Ishikawa (cell line): ENCODE data around the gene DIP2C.

ENCODE experiments used
- CEBPB ChIP-seq: IDR thresholded peaks from 2 replicates; pipeline ENCODE4 v1.6.1; 2012
- CREB1 ChIP-seq: IDR thresholded peaks from 2 replicates; pipeline ENCODE4 v1.6.1; 2012; ENCODE audit warnings: low read depth
- EGR1 ChIP-seq: IDR thresholded peaks from 2 replicates; pipeline ENCODE4 v1.6.1; 2012
- EP300 ChIP-seq: IDR thresholded peaks from 2 replicates; pipeline ENCODE4 v1.6.1; 2012; ENCODE audit warnings: borderline replicate concordance
- FOXM1 ChIP-seq: IDR thresholded peaks from 2 replicates; pipeline ENCODE4 v1.6.1; 2012; ENCODE audit warnings: low read depth, borderline replicate concordance
- NFIC ChIP-seq: IDR thresholded peaks from 2 replicates; pipeline ENCODE4 v1.6.1; 2012
- RAD21 ChIP-seq: IDR thresholded peaks from 2 replicates; pipeline ENCODE4 v1.6.1; 2012; ENCODE audit warnings: low read depth
- REST ChIP-seq: IDR thresholded peaks from 2 replicates; pipeline ENCODE4 v1.6.1; 2012; ENCODE audit warnings: low read depth, mild to moderate bottlenecking
- TAF1 ChIP-seq: IDR thresholded peaks from 2 replicates; pipeline ENCODE4 v1.6.1; 2012; ENCODE audit warnings: low read depth, mild to moderate bottlenecking
- TCF12 ChIP-seq: IDR thresholded peaks from 2 replicates; pipeline ENCODE4 v1.6.1; 2012; ENCODE audit warnings: low read depth
- TEAD4 ChIP-seq: IDR thresholded peaks from 2 replicates; pipeline ENCODE4 v1.6.1; 2012
- USF1 ChIP-seq: IDR thresholded peaks from 2 replicates; pipeline ENCODE4 v1.6.1; 2012
- YY1 ChIP-seq: IDR thresholded peaks from 2 replicates; pipeline ENCODE4 v1.6.1; 2012; ENCODE audit warnings: low read depth
- ZBTB7A ChIP-seq: IDR thresholded peaks from 2 replicates; pipeline ENCODE4 v1.6.1; 2012; ENCODE audit warnings: low read depth
- TF ChIP-seq, protein P1 (sequence below): IDR thresholded peaks from 2 replicates; pipeline ENCODE4 v1.6.1; 2012

The DIP2C gene

GRCh38 chr10:637221-637620 lies 52.2 kb downstream of the DIP2C start:
- no peak for TF ChIP-seq TAF1
- no peak for TF ChIP-seq RAD21
- TF ChIP-seq EGR1, result no peak
- no peak for TF ChIP-seq REST
- no peak for TF ChIP-seq ZBTB7A
- no peak for TF ChIP-seq YY1
- no peak for TF ChIP-seq NFIC
- no peak for TF ChIP-seq TEAD4
- TF ChIP-seq CREB1, result no peak
- TF ChIP-seq, protein P1, sequence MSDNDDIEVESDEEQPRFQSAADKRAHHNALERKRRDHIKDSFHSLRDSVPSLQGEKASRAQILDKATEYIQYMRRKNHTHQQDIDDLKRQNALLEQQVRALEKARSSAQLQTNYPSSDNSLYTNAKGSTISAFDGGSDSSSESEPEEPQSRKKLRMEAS, result no peak
- no peak for TF ChIP-seq TCF12
- TF ChIP-seq CEBPB, result no peak
- no peak for TF ChIP-seq EP300
- TF ChIP-seq FOXM1, result no peak
- no peak for TF ChIP-seq USF1

GRCh38 chr10:636769-637168 lies 52.7 kb downstream of the DIP2C start:
- TF ChIP-seq EGR1, result no peak

DNA sequence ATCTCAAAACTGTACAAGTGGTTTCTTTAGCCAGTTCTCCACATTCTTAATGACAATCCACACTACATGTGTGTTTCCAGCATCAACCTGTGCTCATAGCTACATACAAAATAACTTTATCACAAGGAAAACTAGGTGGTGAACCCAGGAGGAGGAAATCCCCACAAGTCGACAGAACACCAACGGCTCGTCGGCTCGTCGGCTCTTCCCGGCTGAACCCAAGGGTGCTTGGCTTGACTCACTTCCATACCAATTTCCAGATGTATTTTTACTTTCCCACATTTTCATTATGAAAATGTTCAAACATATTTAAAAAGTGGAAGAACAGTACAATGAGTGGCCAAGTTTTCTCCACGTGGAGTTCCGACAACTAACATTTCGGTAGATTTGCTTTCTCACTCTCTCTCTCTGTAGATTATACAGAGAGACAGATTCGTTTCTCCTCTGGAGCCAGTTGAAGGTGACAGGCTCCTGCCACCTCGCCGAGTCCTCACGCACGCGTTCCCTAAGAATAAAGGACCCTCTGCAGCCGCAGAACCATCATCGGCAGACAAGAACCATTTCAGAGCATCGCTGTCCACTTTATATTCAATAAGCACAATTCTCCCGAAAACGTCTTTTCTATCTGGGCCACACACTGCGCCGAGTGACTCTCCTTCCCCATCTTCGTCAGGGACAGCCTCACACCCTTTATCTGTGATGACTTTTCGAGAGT lies 53.3 kb downstream of the DIP2C start:
- TF ChIP-seq ZBTB7A, result no peak
- no peak for TF ChIP-seq CREB1
- no peak for TF ChIP-seq EP300
- TF ChIP-seq CEBPB, result no peak
- TF ChIP-seq EGR1, result no peak
- no peak for TF ChIP-seq RAD21
- TF ChIP-seq YY1, result no peak
- no peak for TF ChIP-seq TEAD4
- no peak for TF ChIP-seq TCF12
- TF ChIP-seq NFIC, result no peak
- TF ChIP-seq REST, result no peak
- no peak for TF ChIP-seq FOXM1

DNA sequence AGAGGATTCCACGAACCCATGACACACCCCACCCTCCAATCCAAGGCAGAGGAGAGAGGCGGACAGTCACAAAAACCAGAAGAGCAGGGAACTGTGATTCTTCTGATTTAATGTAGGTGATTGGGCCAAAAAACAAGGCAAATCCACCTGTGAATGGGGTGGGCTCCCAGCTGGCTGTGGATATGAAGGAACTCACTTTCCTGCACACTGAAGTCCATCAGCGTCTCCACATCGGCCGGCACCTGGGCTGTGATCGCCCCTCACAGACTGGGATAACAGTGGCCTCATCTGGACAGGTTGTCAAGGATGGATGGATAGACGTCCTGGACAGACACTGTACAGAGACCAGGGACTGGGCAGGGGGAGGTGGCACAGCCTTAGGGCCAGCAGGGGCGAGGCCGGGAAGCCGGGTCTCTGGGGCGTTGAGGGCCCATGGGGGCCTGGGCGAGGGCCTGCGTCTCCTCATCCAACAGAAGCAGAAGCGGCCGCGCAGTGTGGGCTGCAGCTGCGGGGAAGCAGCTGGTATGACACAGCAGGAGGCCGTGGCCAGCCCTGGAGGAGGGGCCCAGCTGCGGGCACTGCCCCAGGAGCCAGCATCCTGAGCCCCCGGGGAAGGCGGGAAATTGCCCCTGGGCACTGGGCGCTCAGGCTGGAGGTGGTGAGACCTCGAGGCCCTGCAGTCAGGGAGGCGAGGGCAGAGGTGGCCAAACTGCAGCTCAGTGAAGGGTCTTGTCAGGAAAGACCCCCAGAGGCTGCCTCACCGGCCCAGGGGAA lies 54.2 kb downstream of the DIP2C start:
- TF ChIP-seq EP300 (no peak), CREB1 (no peak), RAD21 (no peak), CEBPB (no peak), TEAD4 (no peak)
- TF ChIP-seq, protein P1, result no peak

DNA sequence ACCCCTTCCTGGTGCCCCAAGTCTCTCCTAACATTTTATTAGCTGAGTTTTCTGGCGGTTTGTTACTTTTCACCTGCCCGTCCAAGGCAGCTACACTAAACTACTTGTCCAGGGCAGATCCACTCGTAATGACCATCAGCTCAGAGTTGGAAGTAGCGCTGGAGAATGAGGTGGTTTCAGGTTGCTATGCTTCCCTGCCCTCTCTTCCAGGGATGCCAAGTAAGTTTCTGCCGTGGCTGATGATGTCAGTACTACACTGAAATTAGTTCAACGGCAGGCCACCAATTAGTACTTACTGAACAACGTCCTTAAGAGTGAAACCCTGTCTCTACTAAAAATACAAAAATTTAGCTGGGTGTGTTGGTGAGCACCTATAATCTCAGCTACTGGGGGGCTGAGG lies 55.2 kb downstream of the DIP2C start:
- no peak for TF ChIP-seq FOXM1
- TF ChIP-seq, protein P1, result no peak
- TF ChIP-seq RAD21, result no peak
- no peak for TF ChIP-seq EP300
- TF ChIP-seq USF1, result no peak
- TF ChIP-seq CEBPB, result no peak
- TF ChIP-seq EGR1, result no peak
- no peak for TF ChIP-seq NFIC
- TF ChIP-seq TCF12, result no peak
- TF ChIP-seq CREB1, result no peak
